Activated CD4-positive, alpha-beta T cell treated with anti-CD3 and anti-CD28 coated beads, Interleukin-2, amount 50 U/mL, for 16 hours (primary cell): ENCODE results near the gene CTPS2.

Source experiments
- DNase-seq: peaks from one replicate; pipeline ENCODE4 v3.0.0-alpha.2; 2020

CTPS2 gene

GRCh38 chrX:16544969-16545368, 167.5 kb downstream of the CTPS2 start:
- no peak for DNase-seq
